ENCODE measurements around the gene CR1.
A peak's percentile ranks its signal among the peaks of the same experiment; 100 is the strongest.
"Not testable (repeated sequence)": the region's sequence is repeated elsewhere in the genome, so short reads cannot be mapped to it uniquely, and the experiment has no call there.

CR1 gene

GRCh38 chr1:207503950-207504349, 8.0 kb downstream of the CR1 start:
- DNase-seq (ENCODE audit: low spot score), result no peak

- no peak for DNase-seq (ENCODE audit: low spot score)
Observed at GRCh38 chr1:207504438-207504837, 8.5 kb downstream of the CR1 start.

- DNase-seq (ENCODE audit: low spot score), result no peak
Observed at GRCh38 chr1:207510444-207510843, 14.5 kb downstream of the CR1 start.

GRCh38 chr1:207514890-207515289, 18.9 kb downstream of the CR1 start:
- no peak for DNase-seq (ENCODE audit: low spot score)

- DNase-seq (ENCODE audit: low spot score), result no peak
Observed at GRCh38 chr1:207516729-207517128, 20.8 kb downstream of the CR1 start.

GRCh38 chr1:207518608-207519236, 22.8 kb downstream of the CR1 start:
- DNase-seq (ENCODE audit: low spot score), result no peak

GRCh38 chr1:207519505-207520399, 23.8 kb downstream of the CR1 start:
- DNase-seq (ENCODE audit: low spot score), result no peak

- not testable (repeated sequence) for DNase-seq (ENCODE audit: low spot score)
Observed at GRCh38 chr1:207520400-207521345, 24.7 kb downstream of the CR1 start.

- DNase-seq (ENCODE audit: low spot score), result not testable (repeated sequence)
Observed at GRCh38 chr1:207525239-207525638, 29.3 kb downstream of the CR1 start.

GRCh38 chr1:207528401-207528800, 32.4 kb downstream of the CR1 start:
- not testable (repeated sequence) for DNase-seq (ENCODE audit: low spot score)

GRCh38 chr1:207536263-207536662, 40.3 kb downstream of the CR1 start:
- not testable (repeated sequence) for DNase-seq (ENCODE audit: low spot score)

- DNase-seq (ENCODE audit: low spot score), result not testable (repeated sequence)
Observed at GRCh38 chr1:207546677-207547357, 50.9 kb downstream of the CR1 start.

GRCh38 chr1:207554823-207555222, 58.9 kb downstream of the CR1 start:
- DNase-seq (ENCODE audit: low spot score), result not testable (repeated sequence)

GRCh38 chr1:207565546-207566468, 69.8 kb downstream of the CR1 start:
- DNase-seq (ENCODE audit: low spot score), result no peak

GRCh38 chr1:207571926-207572325, 76.0 kb downstream of the CR1 start:
- DNase-seq (ENCODE audit: low spot score), result not testable (repeated sequence)

GRCh38 chr1:207573074-207573473, 77.1 kb downstream of the CR1 start:
- DNase-seq (ENCODE audit: low spot score), result not testable (repeated sequence)

GRCh38 chr1:207575381-207575780, 79.4 kb downstream of the CR1 start:
- not testable (repeated sequence) for DNase-seq (ENCODE audit: low spot score)

GRCh38 chr1:207578796-207579435, 83.0 kb downstream of the CR1 start:
- no peak for DNase-seq (ENCODE audit: low spot score)

GRCh38 chr1:207579436-207579799, 83.5 kb downstream of the CR1 start:
- peak; percentile 71 for DNase-seq (ENCODE audit: low spot score)

Measured in ecto neural progenitor cell (in vitro differentiated cells).